ENCODE results near the gene RNF207. TPM values are rescaled to one million over a fixed set of nuclear protein-coding genes. Genes with fewer than 3 reads are reported as not detected.

The RNF207 gene
- total and polyA plus RNA-seq, 10 of the 15 experiments (the other 5 are each of a cell fraction or from before 2014, with no cell fraction given): 1.7 to 36.4 (median 13.1) TPM

DNA sequence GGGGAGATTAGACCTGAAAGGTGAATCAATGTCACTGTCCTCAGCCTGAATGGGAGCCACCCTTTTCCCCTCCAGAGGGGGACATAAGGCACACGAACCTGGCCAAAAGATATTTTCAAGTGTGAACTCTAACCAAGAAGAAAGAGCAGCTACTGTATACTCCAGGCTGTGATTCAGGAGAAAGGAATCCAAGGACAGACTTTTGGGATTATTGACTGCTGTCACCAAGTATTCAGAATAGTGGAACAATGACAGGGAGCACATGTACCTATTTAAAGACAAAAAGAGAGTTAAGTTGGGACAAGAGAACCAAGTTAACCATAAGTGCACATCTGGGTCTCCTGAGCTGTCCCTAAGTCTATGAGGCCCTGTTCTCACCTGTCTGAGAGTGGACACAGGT, 27.5 kb downstream of the RNF207 start:
- intact Hi-C loops (cut with micrococcal nuclease; ENCODE audit: unreplicated experiment): no loop called here
- SMC1A ChIA-PET (ENCODE audit: uncharacterized antibody, unreplicated experiment): interaction anchor here (0.9 kb wide), 1 partner anchor 25 kb away, joined by 3 read pairs; no protein-coding TSS in a partner anchor
- Histone ChIP-seq H3K27me3 (replicated peaks in 1 of 2; ENCODE audit: control insufficient read depth in 2 of 2, insufficient read depth in 2 of 2, low read length in 1 of 2) (no peaks in the 10 kb centered on the region), H3K9ac (ENCODE audit: control insufficient read depth, insufficient read depth, low read length) (no peak overlapping the region), H2AFZ (ENCODE audit: control insufficient read depth, low read depth, low read length) (no peak overlapping the region), H3K27ac (ENCODE audit: control insufficient read depth, insufficient read depth) (no peak overlapping the region), H4K20me1 (ENCODE audit: control insufficient read depth, insufficient read depth) (no peaks in the 10 kb centered on the region), H3K9me3 (replicated peaks; ENCODE audit: control insufficient read depth, insufficient read depth, low read length) (no peaks in the 10 kb centered on the region), H3K36me3 (ENCODE audit: control insufficient read depth in 2 of 2, insufficient read depth in 2 of 2, low read length in 1 of 2) (peaks cover 0 to 15% of the 10 kb centered on the region in 2 experiments; a peak in 3 of 4 replicates), H3K79me2 (ENCODE audit: control insufficient read depth, insufficient read depth, low read length) (peaks cover 17% of the 10 kb centered on the region), H3K4me3 (no peak overlapping the region), H3K4me2 (ENCODE audit: control insufficient read depth, insufficient read depth) (no peak overlapping the region), H3K4me1 (ENCODE audit: control insufficient read depth, insufficient read depth, low read length) (peaks cover 5% of the 10 kb centered on the region; the same call in 1 of the 2 replicates)
- WGBS (ENCODE audit: insufficient coverage, insufficient replicate concordance, low lambda C conversion rate, missing lambda C conversion rate): 69% methylated on average over 1 of the region's 1 CpG
- no TSS peak for BruUV-seq (replicated peaks)
- FAIRE-seq (no peak), ATAC-seq (no peak), DNase-seq (ENCODE audit: low read depth, low spot score) (no peak)
- in situ Hi-C loops (cut with MboI): no loop called here
- RAD21 ChIA-PET (ENCODE audit: unreplicated experiment): interaction anchor here (1.5 kb wide), 1 partner anchor 27 kb away, joined by 6 read pairs; the partner anchor contains the start of gene RNF207
- POLR2A ChIA-PET: no interaction called here
- no peak for TF ChIP-seq RAD51 (IDR thresholded peaks at IDR 0.05)
- TF ChIP-seq ZNF622 (IDR thresholded peaks at IDR 0.05): no peak
- no peak for TF ChIP-seq MEF2B (IDR thresholded peaks at IDR 0.05; ENCODE audit: partially characterized antibody, poor library complexity, severe bottlenecking)
- no peak for TF ChIP-seq STAT1 (conservative IDR thresholded peaks at IDR 0.05)
- TF ChIP-seq RCOR1 (conservative IDR thresholded peaks at IDR 0.05; ENCODE audit: low read depth, low read length): no peak
- TF ChIP-seq ZNF217 (IDR thresholded peaks at IDR 0.05): no peak
- TF ChIP-seq MXI1 (IDR thresholded peaks at IDR 0.05; ENCODE audit: low read depth, low read length): no peak
- CTCF ChIA-PET: interaction anchor here (1.0 to 3.4 kb wide), 3 partner anchors 14 to 190 kb away, joined by 3 to 12 read pairs (median 5); no protein-coding TSS in a partner anchor

Data from GM12878 (cell line).